GM12878 (cell line): Measurements from ENCODE around the gene TBX15. TPM values are rescaled to one million over a fixed set of nuclear protein-coding genes. Genes with fewer than 3 reads are reported as not detected.

Experiments used
- ATAC-seq: fragments of 200-7000 bp; cut with Tn5 transposase; 3 replicates; pipeline ENCODE4 v1.9.1; 2020; ENCODE audit warnings: mild to moderate bottlenecking, moderate library complexity
- BruUV-seq: library from RNA; stranded (reverse); fragments of 400-500 nt; replicated peaks from 2 replicates; lab custom pipeline; 2021; lab: Mats Ljungman, UMichigan
- CTCF ChIA-PET: fragments of 300-600 bp; sonication (Branson Sonifier 250); formaldehyde crosslinking; extraction: SDS; loops from one replicate; lab custom pipeline; 2021; ENCODE audit warnings: inconsistent platforms; lab: Yijun Ruan, JAX
- POLR2A ChIA-PET: fragments of 350-600 bp; formaldehyde crosslinking; extraction: SDS; loops from one replicate; lab custom pipeline; 2021; ENCODE audit warnings: inconsistent platforms; lab: Charles Lee
- RAD21 ChIA-PET: fragments of 300-600 bp; sonication (Branson Sonifier 250); formaldehyde crosslinking; loops from one replicate; lab custom pipeline; 2023; ENCODE audit warnings: antibody characterized with exemption; ENCODE audit not compliant: unreplicated experiment; lab: Charles Lee
- SMC1A ChIA-PET: fragments of 300-600 bp; sonication (Branson Sonifier 250); formaldehyde crosslinking; loops from one replicate; lab custom pipeline; 2023; ENCODE audit not compliant: unreplicated experiment, uncharacterized antibody; lab: Charles Lee
- DNase-seq: peaks from one replicate; pipeline ENCODE4 v3.0.0-alpha.2; 2011; ENCODE audit warnings: low read depth, low spot score
- FAIRE-seq: peaks from 3 replicates; lab custom pipeline; 2011; peaks lifted over from hg19 to GRCh38; lab: Jason Lieb, UNC
- H2AFZ ChIP-seq: 2 replicates; pipeline ENCODE4 v1.6.0; 2011; ENCODE audit warnings: low read depth, low read length, control low read depth; ENCODE audit not compliant: control insufficient read depth
- H3K27ac ChIP-seq: 2 replicates; pipeline ENCODE4 v1.5.1; 2011; ENCODE audit warnings: control low read depth; ENCODE audit not compliant: control insufficient read depth, insufficient read depth
- H3K27me3 ChIP-seq, 2 experiments: replicated peaks in 1 of 2; 2 replicates each; pipeline versions ENCODE4 v1.6.0 to v1.6.1; 2011; ENCODE audit warnings: low read length in 1 of 2; ENCODE audit not compliant: control insufficient read depth in 2 of 2, insufficient read depth in 2 of 2
- H3K36me3 ChIP-seq, 2 experiments: 2 replicates each; pipeline ENCODE4 v1.5.1; 2011; ENCODE audit warnings: low read length in 1 of 2; ENCODE audit not compliant: control insufficient read depth in 2 of 2, insufficient read depth in 2 of 2
- H3K4me1 ChIP-seq: 2 replicates; pipeline ENCODE4 v1.6.1; 2011; ENCODE audit warnings: mild to moderate bottlenecking, low read length, moderate library complexity, mixed read lengths; ENCODE audit not compliant: control insufficient read depth, insufficient read depth
- H3K4me2 ChIP-seq: 2 replicates; pipeline ENCODE4 v1.6.0; 2011; ENCODE audit warnings: control low read depth; ENCODE audit not compliant: control insufficient read depth, insufficient read depth
- H3K4me3 ChIP-seq: fragments of 200-600 bp; sonication (generic); 2 replicates; pipeline ENCODE4 v1.5.1; 2016
- H3K79me2 ChIP-seq: 2 replicates; pipeline ENCODE4 v1.6.0; 2011; ENCODE audit warnings: low read length; ENCODE audit not compliant: control insufficient read depth, insufficient read depth
- H3K9ac ChIP-seq: 2 replicates; pipeline ENCODE4 v1.8.0; 2011; ENCODE audit warnings: low read length, control low read depth, mixed read lengths; ENCODE audit not compliant: control insufficient read depth, insufficient read depth
- H3K9me3 ChIP-seq: replicated peaks from 3 replicates; pipeline ENCODE4 v1.5.1; 2011; ENCODE audit warnings: mild to moderate bottlenecking, low read length; ENCODE audit not compliant: control insufficient read depth, insufficient read depth
- H4K20me1 ChIP-seq: 2 replicates; pipeline ENCODE4 v1.6.0; 2011; ENCODE audit not compliant: control insufficient read depth, insufficient read depth
- DPF2 ChIP-seq: fragments of 450-650 bp; IDR thresholded peaks from 2 replicates; pipeline ENCODE4 v1.6.1; 2017; ENCODE audit warnings: mild to moderate bottlenecking
- EED ChIP-seq: sonication (generic); IDR thresholded peaks from 2 replicates; pipeline ENCODE4 v1.6.1; 2016; ENCODE audit warnings: antibody characterized with exemption, low read depth
- IKZF1 ChIP-seq: fragments of 450-650 bp; conservative IDR thresholded peaks from 2 replicates; pipeline ENCODE4 v1.6.1; 2017; ENCODE audit warnings: antibody characterized with exemption, mild to moderate bottlenecking
- LARP7 ChIP-seq: fragments of 450-650 bp; IDR thresholded peaks from 2 replicates; pipeline ENCODE4 v1.6.1; 2017; ENCODE audit warnings: mild to moderate bottlenecking
- MYC ChIP-seq: IDR thresholded peaks from 2 replicates; pipeline ENCODE4 v1.6.1; 2011; ENCODE audit warnings: mild to moderate bottlenecking, low read length, moderate library complexity, inconsistent platforms; ENCODE audit not compliant: insufficient read depth, insufficient replicate concordance, insufficient read length, severe bottlenecking
- NFYA ChIP-seq: IDR thresholded peaks from 2 replicates; pipeline ENCODE4 v1.6.1; 2011; ENCODE audit warnings: low read depth, mild to moderate bottlenecking, low read length, improper control_type of control experiment, borderline replicate concordance
- POLR2A ChIP-seq: IDR thresholded peaks from 2 replicates; pipeline ENCODE4 v1.6.1; 2011; ENCODE audit warnings: low read depth, mild to moderate bottlenecking, low read length
- RFX5 ChIP-seq: IDR thresholded peaks from 2 replicates; pipeline ENCODE4 v1.6.1; 2011; ENCODE audit warnings: low read depth, low read length, improper control_type of control experiment
- YBX1 ChIP-seq: fragments of 450-650 bp; IDR thresholded peaks from 2 replicates; pipeline ENCODE4 v1.6.1; 2016; ENCODE audit warnings: antibody characterized with exemption
- WGBS: methylation state at CpG from one replicate; pipeline ENCODE4 v1.1.6; 2016; ENCODE audit warnings: low lambda C conversion rate; ENCODE audit not compliant: insufficient replicate concordance, insufficient coverage; ENCODE audit errors: missing lambda C conversion rate; 5-methylcytosine and 5-hydroxymethylcytosine counted together
- in situ Hi-C: fragments of 300-500 bp; cut with MboI; formaldehyde crosslinking; loops from 9 replicates; pipeline ENCODE4 v1.14.3; 2018; ENCODE audit warnings: mixed read lengths
- intact Hi-C: fragments of 100-400 bp; cut with micrococcal nuclease; formaldehyde crosslinking; loops from one replicate; pipeline ENCODE4 v1.14.2; 2022; ENCODE audit not compliant: unreplicated experiment
- polyA plus RNA-seq, 11 experiments: library from polyadenylated mRNA; depleted of rRNA in 4 of 11; unstranded in 6 of 11; stranded (reverse) in 5 of 11; fragments of >200 nt; fragmentation: Nextera tagmentation in 4 of 11; fragmentation: Illumina TruSeq in 1 of 11; extraction: Ambion mirVana in 4 of 11; extraction: Trizol in 1 of 11; gene quantifications; 1 replicate in 1 of 11; 2 replicates in 10 of 11; pipeline versions ENCODE4 v1.2.1 to v1.2.3, GENCODE V29; 2011 to 2016; ENCODE audit warnings: inconsistent platforms in 2 of 11, missing spikeins in 2 of 11, low read depth in 1 of 11
- total RNA-seq, 4 experiments: library from RNA; depleted of rRNA in 3 of 4; stranded (reverse); fragments of >200 nt in 3 of 4; fragmentation: Illumina TruSeq in 1 of 4; extraction: Trizol in 1 of 4; gene quantifications; 2 replicates each; pipeline versions ENCODE4 v1.2.1 to v1.2.3, GENCODE V29; 2013 to 2021

The TBX15 gene
- total and polyA plus RNA-seq, 10 of the 15 experiments (the other 5 are each of a cell fraction or from before 2014, with no cell fraction given): 0.64 to 9.4 (median 0.99) TPM

- in situ Hi-C loops (no loop called here), intact Hi-C loops (no loop called here)
- Histone ChIP-seq H4K20me1 (no peaks in the 10 kb centered on the region), H3K4me1 (no peaks in the 10 kb centered on the region; the same call in 1 of the 2 replicates), H3K27ac (no peak overlapping the region), H3K27me3 (peaks cover 10 to 13% of the 10 kb centered on the region in 2 experiments), H2AFZ (no peak overlapping the region), H3K36me3 (no peaks in the 10 kb centered on the region), H3K9me3 (no peaks in the 10 kb centered on the region), H3K4me2 (no peak overlapping the region), H3K4me3 (no peak overlapping the region), H3K79me2 (no peaks in the 10 kb centered on the region), H3K9ac (no peak overlapping the region)
- ChIA-PET SMC1A (no interaction called here), CTCF (interaction anchor here (1.2 kb wide), 1 partner anchor 8 kb away, joined by 3 read pairs; no protein-coding TSS in a partner anchor), RAD21 (no interaction called here), POLR2A (no interaction called here)
- FAIRE-seq (no peak), DNase-seq (no peak), ATAC-seq (no peak)
- 7% methylated on average over 7 of the region's 7 CpGs for WGBS
- no peak for TF ChIP-seq RFX5
- no peak for TF ChIP-seq LARP7
- TF ChIP-seq POLR2A: no peak
- no peak for TF ChIP-seq EED
- TF ChIP-seq DPF2: no peak
- TF ChIP-seq IKZF1: no peak
- no peak for TF ChIP-seq MYC
- no peak for TF ChIP-seq NFYA
- TF ChIP-seq YBX1: no peak
- BruUV-seq: no TSS peak
Measured at GRCh38 chr1:118997225-118997624, 9.1 kb upstream of the TBX15 start.
